Stimulated activated CD8-positive, alpha-beta memory T cell treated with anti-CD3 and anti-CD28 coated beads, Interleukin-4, amount 100 ng/mL, for 24 hours (primary cell): ENCODE results near the gene CCM2L.

ENCODE experiments used
- DNase-seq: peaks from one replicate; pipeline ENCODE4 v3.0.0-alpha.2; 2020; ENCODE audit warnings: low read depth

CCM2L gene

DNA sequence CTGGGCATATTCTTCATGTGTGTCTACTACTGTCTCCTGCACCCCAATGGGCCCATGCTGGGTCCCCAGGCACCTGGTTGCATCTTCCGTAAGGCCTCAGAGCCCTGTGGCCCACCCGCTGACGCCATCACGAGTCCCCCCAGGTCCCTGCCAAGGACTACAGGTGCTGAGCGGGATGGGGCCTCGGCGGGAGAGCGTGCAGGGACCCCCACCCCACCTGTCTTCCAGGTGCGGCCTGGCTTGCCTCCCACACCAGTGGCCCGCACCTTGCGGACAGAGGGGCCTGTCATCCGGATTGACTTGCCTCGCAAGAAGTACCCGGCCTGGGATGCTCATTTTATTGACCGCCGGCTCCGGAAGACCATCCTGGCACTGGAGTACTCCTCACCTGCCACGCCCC is 13.2 kb upstream of the CCM2L start:
- DNase-seq: no peak

DNA sequence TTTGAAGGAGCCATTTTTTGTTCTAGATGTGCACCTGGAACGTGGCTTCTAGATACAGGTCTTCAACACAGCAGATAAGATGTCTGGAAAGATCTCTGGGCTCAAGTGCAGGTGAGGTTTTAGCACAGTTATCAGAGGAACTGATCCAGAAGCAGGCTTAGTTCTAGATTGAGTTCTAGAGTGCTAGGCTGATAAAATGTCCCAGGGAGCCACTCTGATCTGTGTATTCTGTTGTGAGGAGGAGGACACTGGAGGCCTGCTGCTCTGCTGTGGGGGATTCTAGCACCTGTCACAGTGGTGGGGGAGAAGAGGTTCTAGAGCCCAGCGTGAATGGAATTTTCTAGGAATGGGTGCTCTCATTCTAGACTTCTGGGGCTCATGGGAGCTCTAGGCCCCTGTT is 12.0 kb upstream of the CCM2L start:
- no peak for DNase-seq

DNA sequence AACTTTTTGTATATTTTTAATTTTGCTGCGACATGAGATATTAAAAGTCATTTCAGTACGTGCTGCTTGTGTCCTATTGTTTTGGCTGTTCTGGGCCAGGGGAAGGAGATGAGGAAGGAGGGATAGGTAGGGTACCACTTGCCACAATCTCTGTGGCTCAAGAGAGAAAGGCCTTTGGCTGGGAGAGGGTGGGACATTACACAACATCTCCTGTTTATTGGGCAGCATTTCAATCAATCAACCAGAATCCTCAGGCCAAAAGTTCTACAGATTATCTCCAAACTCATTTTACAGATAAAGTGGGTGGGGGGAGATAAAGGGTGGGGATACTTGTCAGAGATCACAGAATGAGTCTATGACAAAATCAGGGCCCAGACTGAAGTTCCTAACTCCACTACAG is 6.9 kb upstream of the CCM2L start:
- DNase-seq: no peak

DNA sequence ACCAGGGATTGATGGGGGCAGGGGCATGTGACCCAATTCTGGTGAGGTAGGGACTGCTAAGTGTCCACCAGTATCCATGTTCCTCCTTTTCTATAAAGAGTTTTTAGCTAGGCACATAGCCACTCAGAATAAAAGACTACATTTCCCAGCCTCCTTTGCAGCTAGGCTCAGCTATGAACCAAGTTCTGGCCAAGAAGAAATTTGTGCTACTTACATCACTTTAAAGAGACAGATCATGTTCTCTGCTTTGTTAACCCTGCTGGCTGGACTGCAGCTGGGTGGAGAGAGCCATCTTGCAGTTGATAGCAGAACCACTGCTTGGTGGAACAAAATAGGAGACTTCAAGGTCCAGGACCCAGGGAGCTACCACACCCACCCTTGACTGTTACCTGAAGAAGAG is 5.3 kb upstream of the CCM2L start:
- DNase-seq: no peak

DNA sequence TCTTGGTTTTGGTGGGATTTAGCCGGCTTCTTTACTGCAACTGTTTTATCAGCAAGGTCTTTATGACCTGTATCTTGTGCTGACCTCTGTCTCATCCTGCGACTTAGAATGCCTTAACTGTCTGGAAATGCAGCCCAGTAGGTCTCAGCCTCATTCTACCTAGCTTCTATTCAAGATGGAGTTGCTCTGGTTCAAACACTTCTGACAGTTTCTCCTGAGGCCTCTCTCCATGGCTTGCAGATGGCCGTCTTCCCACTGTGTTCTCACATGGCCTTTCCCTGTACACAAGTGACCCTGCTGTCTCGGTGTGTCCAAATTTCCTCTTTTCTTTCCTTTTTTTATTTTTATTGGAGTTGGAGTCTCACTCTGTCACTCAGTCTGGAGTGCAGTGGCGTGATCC is 4.2 kb upstream of the CCM2L start:
- no peak for DNase-seq

DNA sequence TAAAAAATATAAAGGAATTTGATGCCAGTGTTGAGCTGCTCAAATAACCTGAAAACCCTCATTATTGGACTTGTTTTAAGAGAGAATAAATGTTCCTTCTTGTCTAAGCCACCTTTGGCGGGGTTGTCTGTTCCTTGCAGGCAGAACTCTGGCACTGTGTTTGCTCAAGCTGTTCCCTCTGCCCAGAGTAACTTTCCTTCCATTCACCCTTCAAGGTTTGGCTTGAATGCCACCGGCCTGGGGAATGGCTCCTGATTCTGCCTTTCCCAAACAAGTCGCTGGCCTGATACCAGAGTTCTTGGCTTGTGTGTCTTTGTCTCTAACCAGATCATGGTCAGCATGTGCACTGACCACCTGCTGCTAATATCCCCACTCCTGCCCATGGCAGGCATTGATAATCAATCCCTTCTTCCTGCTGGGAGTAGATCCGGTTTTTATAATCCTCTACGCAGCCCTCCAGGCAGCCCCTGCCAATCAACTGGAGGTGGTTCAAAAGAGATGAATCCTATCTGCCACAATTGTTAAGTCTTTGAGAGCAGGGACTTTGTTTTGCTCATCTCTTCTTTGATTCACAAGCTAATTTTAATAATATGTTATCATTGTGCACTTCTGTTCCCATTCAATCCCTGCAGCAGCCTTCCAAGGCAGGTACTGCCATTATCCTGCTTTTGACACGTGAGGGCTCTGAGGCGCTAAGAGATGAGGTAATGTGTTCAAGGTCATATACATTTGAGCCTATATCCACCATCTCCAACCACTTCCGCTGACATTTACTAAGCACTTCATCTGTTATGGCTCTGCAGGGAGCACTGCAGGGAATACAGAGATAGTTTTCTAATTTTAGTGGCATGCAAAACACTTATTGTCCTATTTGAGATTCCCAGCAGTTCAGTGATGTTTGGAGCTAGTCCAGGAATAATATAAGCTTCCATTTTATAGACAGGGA is 3.1 kb upstream of the CCM2L start:
- DNase-seq: no peak

DNA sequence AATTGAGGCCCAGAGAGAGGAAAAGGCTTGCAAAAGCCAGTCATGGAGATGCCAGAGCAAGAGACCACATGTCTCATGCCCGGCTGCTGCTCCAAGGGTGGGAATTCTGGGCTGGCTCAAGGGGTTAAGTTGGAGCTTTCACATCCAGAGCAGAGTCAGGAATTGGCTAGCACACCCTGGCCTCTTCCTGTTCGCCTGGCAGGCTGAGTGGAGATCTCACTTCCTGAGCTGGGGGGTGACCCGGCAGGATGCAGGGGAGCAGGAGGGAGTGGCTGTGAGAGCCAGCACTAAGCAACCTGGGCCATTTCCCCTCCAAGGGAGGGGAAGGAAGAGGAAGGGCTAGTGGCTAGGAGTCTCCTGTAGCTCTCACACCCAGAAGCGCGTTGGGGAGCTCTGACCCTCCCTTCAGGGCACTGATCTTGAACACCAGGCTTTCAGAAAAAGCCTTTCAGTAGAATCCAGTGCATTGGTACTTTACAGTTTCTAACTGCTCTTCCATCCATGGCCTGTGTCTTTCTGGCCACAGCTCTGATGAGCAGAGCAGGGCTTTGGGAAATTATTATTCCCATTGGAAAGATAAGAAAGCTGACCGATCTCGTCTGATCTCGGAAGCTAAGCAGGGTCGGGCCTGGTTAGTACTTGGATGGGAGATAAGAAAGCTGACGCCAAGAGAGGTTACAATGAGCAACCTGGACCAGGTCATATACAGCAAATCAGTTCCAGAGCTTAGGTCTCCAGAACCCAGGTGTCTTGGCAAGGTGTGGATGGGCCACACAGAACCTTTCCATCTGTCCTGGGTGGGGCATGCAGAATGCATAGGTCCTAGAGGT is 2.2 kb upstream of the CCM2L start:
- no peak for DNase-seq

DNA sequence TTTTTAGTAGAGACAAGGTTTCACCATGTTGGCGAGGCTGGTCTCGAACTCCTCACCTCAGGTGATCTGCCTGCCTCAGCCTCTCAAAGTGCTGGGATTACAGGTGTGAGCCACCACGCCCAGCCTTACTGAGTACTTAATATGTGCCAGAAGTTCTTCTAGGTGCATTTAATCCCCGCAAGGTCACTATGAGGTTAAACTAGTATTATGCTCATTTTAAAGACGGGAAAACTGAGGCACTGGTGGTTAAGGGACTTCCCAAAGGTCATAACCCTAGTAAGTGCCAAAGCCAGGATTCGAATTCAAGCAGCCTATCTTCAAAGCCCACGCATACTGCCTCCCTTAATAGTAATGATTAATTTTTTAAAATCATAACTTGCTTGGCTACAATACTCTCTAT is 674 bp upstream of the CCM2L start:
- DNase-seq: no peak

DNA sequence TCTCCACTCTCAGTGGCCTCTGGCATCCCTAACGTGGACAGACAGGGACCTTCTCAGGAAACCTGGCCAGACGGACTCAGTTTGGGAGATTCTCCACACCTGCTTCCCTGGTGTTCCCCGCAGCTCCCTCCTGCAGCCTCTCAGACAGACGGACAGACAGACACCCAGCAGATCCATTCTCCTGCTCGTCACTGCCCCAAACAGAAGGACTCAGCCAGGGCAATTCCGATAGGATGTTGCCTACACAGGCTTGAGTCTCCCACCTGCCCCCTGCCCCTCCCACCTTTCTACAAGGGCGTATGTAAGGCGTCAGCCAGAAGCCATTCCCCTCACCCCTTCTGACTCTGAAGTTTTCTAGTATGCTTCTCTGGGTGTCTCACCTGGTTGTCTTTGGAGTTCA is 428 bp downstream of the CCM2L start:
- DNase-seq: no peak

DNA sequence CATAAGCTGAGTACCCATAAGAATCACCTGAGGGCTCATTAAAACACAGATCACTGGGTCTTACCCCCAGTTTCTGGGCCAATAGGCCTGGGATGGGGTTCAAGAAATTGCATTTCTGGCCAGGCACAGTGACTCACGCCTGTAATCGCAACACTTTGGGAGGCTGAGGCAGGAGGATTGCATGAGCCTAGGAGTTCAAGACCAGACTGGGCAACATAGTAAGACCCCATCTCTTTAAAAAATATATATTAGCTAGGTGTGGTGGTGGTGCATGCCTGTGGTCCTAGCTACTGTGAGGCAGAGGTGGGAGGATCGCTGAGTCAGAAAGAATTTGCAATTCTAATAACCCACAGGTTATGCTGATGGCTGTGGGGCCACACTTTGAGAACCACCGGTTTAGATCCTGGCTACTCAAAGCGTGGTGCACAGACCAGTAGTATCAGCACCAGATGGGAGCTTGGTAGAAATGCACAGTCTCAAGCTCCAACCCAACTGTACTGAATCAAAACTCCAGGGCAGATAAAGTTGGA is 2.0 kb downstream of the CCM2L start:
- DNase-seq: no peak

DNA sequence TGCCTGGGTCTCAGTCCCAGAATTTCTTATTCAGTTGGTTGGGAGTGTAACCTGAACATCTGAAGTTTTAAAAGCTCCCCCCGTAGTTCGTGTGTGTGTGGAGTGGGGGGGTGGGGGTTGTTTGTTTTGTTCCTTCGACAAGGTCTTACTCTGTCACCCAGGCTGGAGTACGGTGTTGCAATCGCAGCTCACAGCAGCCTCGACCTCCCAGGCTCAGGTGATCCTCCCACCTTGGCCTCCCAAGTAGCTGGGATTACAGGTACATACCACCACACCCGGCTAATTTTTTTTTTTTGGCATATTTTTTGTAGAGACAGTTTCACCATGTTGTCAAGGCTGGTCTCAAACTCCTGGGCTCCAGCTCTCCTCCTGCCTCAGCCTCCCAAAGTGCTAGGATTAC is 3.1 kb downstream of the CCM2L start:
- no peak for DNase-seq

DNA sequence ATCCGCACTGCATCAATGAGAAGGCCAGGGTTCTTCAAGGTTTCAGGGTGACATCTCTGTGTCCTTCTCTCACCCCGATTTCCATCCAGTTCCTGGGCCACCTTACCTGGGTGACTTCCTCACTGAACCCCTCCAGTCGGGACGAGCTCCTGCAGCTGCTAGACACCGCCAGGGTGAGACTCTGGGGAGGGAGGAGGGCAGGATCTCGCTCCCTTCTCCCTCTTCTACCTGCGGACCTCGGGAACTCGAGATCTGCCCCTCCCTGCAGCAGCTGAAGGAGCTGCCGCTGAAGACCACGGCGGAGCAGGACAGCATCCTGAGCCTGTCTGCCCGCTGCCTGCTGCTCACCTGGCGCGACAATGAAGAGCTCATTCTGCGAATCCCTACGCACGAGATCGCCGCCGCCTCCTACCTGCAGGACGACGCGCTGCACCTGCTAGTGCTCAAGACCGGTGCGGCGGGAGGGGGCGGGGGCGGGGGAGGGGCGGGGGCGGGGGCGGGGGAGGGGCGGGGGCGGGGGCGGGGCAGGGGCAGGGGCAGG is 7.5 kb downstream of the CCM2L start:
- no peak for DNase-seq

DNA sequence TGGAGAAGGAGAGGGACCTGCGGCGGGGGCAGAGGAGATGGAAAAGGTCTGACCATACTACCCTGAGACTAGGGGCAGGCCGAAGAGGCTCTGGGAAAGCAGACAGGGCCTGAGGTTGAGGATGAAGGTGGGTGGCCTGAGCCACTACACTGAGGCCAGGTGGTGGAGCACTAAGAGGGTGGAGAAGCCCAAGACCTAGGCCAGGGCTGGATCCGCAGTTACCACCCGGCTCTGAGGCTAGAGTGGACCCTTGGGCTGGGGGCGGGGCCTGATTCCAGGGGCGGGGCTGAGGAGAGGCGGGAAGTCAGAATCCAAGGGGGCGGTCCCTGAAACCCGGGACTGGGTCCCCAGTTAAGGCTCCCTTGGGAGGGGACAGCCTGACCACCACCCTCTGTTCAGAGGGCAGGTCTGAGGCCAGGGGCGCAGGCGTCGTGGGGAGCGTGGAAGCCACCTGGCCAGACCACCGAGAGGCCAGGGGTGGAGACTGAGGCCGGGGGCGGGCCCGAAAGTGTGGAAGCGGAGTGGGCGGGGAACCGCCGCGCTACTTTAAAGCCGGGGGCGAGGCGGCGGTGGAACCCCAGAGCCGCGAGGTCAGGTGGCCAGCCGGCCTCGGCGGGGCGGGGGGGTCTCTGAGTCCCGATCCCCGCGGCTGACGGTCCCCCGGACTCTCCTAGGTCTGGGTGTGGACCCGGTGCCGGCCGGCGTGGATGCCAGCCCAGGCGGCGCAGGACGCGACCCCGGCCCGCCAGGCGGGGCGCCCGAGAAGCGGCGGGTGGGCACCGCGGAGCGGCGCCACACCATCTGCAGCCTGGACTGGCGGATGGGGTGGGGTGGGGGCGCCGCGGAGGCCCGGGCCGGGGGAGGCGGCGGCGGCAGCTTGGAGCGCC is 8.3 kb downstream of the CCM2L start:
- DNase-seq: peak; percentile 27

DNA sequence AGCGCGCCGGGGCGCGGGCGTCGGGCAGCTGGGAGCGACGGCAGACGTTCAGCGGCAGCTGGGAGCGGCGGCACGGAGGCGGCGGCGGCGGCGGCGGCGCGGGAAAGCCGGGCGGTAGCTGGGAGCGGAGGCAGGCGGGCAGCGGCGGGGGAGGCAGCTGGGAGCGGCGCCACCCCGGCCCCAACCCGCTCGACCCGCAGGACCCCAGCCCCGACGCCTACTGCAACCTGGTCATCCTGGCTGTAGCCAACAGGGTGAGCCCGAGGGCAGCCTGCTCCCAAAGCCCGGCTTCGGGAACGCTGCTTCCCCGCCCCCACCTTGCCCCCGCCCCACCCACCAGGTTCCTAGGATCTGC is 8.9 kb downstream of the CCM2L start:
- DNase-seq: no peak

DNA sequence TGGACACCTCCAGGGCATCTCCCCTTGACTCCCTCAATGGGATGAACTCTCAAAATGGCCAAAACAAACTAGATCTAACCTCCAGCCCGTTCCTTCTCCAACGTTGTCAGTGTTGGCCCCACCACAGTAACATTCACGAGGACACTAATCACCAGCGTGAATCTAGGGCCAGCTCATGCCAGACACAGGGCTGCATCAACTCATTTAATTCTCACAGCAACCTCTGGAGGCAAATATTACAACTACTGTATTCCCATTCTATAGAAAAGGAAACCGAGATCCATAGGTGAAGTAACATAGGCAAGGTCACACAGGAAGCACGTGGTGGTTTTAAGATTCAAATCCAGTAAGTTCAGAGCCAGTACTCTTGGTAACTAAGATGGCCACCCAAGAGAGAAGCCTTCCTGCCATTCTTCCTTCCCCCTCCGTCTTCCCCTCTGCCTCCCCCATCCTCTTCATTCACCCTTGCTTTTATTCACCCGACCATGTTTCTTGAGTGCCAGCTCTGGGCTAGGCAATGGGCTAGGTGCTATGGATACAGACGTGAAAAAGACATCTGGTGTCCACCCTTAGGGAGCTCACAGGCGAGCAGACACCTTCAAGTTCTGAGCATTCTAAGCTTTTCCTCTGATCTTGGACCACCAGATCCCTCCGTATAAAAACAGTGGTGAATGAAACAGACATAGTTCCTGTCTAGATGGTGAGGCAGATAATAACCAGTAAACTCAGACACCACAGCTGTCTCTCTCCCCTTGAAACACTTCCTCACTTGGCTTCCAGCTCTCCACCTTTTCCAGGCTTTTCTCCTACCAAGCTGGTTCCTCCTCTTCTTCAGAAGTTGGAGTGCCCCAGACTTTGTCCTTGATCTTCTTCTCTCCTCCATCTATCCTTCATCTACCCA is 9.6 kb downstream of the CCM2L start:
- no peak for DNase-seq

DNA sequence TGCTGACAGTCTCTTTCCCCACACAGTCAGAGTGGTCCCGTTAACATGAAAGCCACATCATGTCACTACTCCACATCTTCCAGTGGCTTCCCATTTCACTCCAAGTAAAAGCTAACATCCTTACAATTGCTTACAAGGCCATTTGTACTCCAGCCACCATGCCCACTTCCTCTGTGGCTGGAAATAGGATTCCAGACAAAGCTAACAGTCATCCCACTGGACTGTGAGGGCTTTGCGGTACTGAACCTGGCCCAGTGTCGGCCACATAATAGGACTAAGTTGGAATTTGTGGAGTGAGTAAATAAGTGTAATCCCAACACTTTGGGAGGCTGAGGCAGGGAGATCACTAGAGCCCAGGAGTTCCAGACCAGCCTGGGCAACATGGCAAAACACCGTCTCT is 10.9 kb downstream of the CCM2L start:
- DNase-seq: no peak

DNA sequence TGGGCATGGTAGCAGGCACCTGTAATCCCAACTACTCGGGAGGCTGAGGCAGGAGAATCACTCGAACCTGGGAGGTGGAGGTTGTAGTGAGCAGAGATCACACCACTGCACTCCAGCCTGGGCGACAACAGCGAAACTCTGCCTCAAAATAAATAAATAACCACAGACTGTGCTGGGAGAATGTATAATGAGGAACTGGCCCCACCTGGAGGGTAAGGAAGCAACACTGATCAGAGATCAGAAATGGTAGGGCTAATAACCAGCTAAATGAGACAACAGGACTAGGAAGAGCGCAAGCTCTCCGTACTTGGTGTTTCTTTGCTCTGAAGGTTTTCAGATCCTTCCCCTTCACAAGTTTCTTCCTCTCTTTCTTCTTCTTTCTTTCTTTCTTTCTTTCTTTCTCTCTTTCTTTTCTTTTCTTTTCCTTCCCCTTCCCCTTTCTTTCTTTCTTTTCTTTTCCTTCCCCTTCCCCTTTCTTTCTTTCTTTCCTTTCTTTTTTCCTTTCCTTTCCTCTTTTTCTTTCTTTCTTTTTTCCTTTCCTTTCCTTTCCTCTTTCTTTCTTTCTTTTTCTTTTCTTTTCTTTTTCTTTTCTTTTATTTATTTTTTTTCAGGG is 14.6 kb downstream of the CCM2L start:
- DNase-seq: no peak

DNA sequence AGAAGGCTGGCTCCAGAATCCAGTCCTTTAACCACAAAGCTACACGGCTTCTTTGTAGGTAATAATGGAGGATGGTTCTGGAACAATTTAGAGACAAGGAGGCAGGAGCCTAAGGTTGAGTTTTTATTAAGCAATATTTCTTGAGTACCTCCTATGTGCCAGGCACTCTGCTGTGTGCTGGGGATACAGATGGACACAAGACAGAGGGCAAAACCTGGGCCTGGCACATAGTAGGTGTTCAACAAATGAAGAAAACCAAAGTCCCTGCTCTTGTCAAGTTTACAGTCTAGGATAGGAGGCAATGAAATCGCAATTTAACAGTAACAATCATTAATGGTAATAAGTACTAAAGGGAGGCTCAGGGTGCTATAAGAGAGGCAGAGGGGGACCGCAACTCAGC is 17.4 kb downstream of the CCM2L start:
- no peak for DNase-seq

DNA sequence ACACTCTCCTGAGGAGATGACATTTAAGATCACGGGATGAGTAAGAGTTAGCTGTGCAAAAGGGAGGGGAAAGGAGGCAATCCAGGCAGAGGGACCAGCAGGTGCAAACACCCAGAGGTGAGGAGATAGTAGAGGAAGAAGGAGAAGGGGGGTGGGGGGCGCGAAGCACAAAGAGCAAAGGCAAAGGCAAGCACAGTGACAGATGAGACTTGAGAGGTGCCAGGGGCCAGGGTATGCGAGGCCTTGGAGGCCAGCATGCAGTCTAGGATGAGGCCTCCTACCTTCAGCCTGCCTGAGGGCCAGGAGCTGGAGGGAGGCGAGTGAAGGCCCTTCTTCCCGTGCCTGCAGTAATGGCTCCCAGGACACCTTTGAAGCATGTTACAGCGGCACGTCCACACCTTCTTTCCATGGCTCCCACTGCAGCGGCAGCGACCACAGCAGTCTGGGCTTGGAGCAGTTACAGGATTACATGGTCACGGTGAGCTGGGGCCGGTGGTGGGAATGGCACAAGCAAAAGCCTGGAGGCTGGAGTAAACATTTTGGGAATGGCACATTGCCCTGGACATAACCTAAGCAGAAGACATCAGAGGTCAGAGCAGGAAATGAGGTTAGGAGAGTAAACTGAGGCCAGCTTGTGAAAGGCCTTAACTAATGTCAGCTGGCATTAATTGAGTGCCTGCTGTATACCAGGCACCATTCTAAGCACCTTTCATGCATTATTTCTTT is 18.6 kb downstream of the CCM2L start:
- no peak for DNase-seq

DNA sequence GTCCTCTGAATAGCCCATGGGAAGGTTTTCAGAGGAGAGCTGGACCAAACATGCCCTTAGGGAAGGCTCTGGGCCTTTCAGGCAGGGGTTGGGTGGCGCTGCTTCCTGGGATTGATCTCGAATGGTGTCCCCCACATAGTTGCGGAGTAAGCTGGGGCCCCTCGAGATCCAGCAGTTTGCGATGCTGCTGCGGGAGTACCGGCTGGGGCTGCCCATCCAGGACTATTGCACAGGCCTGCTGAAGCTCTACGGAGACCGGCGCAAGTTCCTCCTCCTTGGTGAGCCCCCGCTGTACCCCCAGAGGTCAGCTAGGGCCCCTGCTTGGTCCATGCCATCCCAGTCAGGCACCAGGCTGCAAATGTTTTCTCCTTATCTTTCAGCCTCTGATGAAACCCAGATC is 19.3 kb downstream of the CCM2L start:
- no peak for DNase-seq
